ENCODE data around the gene LRIG2. TPM values are rescaled to one million over a fixed set of nuclear protein-coding genes. Genes with fewer than 3 reads are reported as not detected.

The LRIG2 gene
- total RNA-seq, 1 experiment from 2014 or later, result 14.8 TPM

- no peak for TF ChIP-seq CTCF (conservative IDR thresholded peaks at IDR 0.05; ENCODE audit: low read depth, low read length)
- no peak for TF ChIP-seq EZH2 (IDR thresholded peaks at IDR 0.05; ENCODE audit: borderline replicate concordance, low read depth, low read length, poor library complexity, severe bottlenecking)
- Histone ChIP-seq H3K4me1 (ENCODE audit: insufficient read depth, low read length, poor library complexity, severe bottlenecking) (peaks cover 6% of the 10 kb centered on the region), H3K9me3 (ENCODE audit: low read depth, low read length, poor library complexity, severe bottlenecking) (no peaks in the 10 kb centered on the region), H3K27me3 (replicated peaks; ENCODE audit: insufficient read depth, low read depth, low read length, poor library complexity) (no peaks in the 10 kb centered on the region), H3K27ac (ENCODE audit: low read depth, low read length, poor library complexity, severe bottlenecking) (no peak overlapping the region), H3K4me3 (ENCODE audit: low read depth, low read length, poor library complexity, severe bottlenecking) (no peak overlapping the region), H3K36me3 (ENCODE audit: insufficient read depth, low read length, poor library complexity, severe bottlenecking) (peaks cover 27% of the 10 kb centered on the region)
- POLR2A ChIA-PET (ENCODE audit: low non-redundant PET), result no interaction called here
- intact Hi-C loops (cut with micrococcal nuclease; ENCODE audit: unreplicated experiment), result no loop called here
- CTCF ChIA-PET, result no interaction called here
- DNase-seq (ENCODE audit: low spot score), result no peak
- BruUV-seq (replicated peaks), result no TSS peak
These were observed 19.1 kb downstream of the LRIG2 start for GRCh38 chr1:113091988-113092594.

- ChIA-PET CTCF (no interaction called here), POLR2A (ENCODE audit: low non-redundant PET) (interaction anchor here (0.8 kb wide), 1 partner anchor 84 kb away, joined by 3 read pairs; no protein-coding TSS in a partner anchor)
- Histone ChIP-seq H3K9me3 (ENCODE audit: low read depth, low read length, poor library complexity, severe bottlenecking) (no peaks in the 10 kb centered on the region), H3K36me3 (ENCODE audit: insufficient read depth, low read length, poor library complexity, severe bottlenecking) (peaks cover 43% of the 10 kb centered on the region), H3K27ac (ENCODE audit: low read depth, low read length, poor library complexity, severe bottlenecking) (no peak overlapping the region), H3K27me3 (replicated peaks; ENCODE audit: insufficient read depth, low read depth, low read length, poor library complexity) (no peaks in the 10 kb centered on the region), H3K4me3 (ENCODE audit: low read depth, low read length, poor library complexity, severe bottlenecking) (no peak overlapping the region), H3K4me1 (ENCODE audit: insufficient read depth, low read length, poor library complexity, severe bottlenecking) (no peaks in the 10 kb centered on the region)
- no peak for TF ChIP-seq CTCF (conservative IDR thresholded peaks at IDR 0.05; ENCODE audit: low read depth, low read length)
- TF ChIP-seq EZH2 (IDR thresholded peaks at IDR 0.05; ENCODE audit: borderline replicate concordance, low read depth, low read length, poor library complexity, severe bottlenecking), result no peak
- no peak for DNase-seq (ENCODE audit: low spot score)
- BruUV-seq (replicated peaks), result no TSS peak
- intact Hi-C loops (cut with micrococcal nuclease; ENCODE audit: unreplicated experiment), result no loop called here
These were observed 21.5 kb downstream of the LRIG2 start for GRCh38 chr1:113094506-113094905.

- BruUV-seq (replicated peaks), result no TSS peak
- Histone ChIP-seq H3K27me3 (replicated peaks; ENCODE audit: insufficient read depth, low read depth, low read length, poor library complexity) (no peaks in the 10 kb centered on the region), H3K4me1 (ENCODE audit: insufficient read depth, low read length, poor library complexity, severe bottlenecking) (no peaks in the 10 kb centered on the region), H3K9me3 (ENCODE audit: low read depth, low read length, poor library complexity, severe bottlenecking) (no peaks in the 10 kb centered on the region), H3K27ac (ENCODE audit: low read depth, low read length, poor library complexity, severe bottlenecking) (no peak overlapping the region), H3K36me3 (ENCODE audit: insufficient read depth, low read length, poor library complexity, severe bottlenecking) (peaks cover 57% of the 10 kb centered on the region), H3K4me3 (ENCODE audit: low read depth, low read length, poor library complexity, severe bottlenecking) (no peak overlapping the region)
- no peak for TF ChIP-seq EZH2 (IDR thresholded peaks at IDR 0.05; ENCODE audit: borderline replicate concordance, low read depth, low read length, poor library complexity, severe bottlenecking)
- no peak for TF ChIP-seq CTCF (conservative IDR thresholded peaks at IDR 0.05; ENCODE audit: low read depth, low read length)
- POLR2A ChIA-PET (ENCODE audit: low non-redundant PET), result no interaction called here
- intact Hi-C loops (cut with micrococcal nuclease; ENCODE audit: unreplicated experiment), result no loop called here
- CTCF ChIA-PET, result no interaction called here
- DNase-seq (ENCODE audit: low spot score), result no peak
These were observed 22.9 kb downstream of the LRIG2 start for GRCh38 chr1:113095790-113096455.

All from A673 (cell line).